ENCODE measurements around the gene CENPW.

CENPW gene

GRCh38 chr6:126339796-126340609, at the start of gene CENPW:
CENPW (plus strand) TSS chr6:126340115; CDS start chr6:126340274, 159 bp downstream.
- DNase-seq: peak; percentile 91

DNA sequence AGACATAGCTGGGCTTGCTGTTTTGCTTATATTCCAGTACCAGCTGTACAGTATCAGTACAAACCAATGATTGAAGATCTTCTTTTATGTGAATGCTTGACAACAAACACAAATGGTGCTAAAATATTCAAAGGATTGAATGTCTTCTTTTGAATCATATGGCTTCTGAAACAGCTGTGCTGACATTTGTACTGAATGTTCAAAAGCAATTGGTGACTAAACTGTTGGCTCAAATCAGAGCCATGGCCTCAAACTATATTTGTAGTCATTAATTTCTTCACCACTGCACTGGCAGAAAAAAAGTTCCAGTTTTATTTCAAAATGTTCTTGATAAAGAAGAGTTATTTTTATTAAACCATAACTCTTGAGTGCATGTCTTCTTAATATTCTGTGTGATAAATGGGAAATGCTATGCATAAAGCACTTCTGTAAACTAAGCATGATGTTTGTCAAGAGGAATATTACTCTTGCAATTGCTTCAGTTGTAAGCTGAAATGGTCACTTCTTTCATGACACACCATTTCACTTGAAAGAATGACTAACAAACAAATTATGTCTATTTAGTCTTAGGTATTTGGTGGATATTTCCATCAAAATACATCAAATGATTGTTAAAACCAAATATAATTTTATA, 45.9 kb upstream of the CENPW start:
- no peak for DNase-seq

DNA sequence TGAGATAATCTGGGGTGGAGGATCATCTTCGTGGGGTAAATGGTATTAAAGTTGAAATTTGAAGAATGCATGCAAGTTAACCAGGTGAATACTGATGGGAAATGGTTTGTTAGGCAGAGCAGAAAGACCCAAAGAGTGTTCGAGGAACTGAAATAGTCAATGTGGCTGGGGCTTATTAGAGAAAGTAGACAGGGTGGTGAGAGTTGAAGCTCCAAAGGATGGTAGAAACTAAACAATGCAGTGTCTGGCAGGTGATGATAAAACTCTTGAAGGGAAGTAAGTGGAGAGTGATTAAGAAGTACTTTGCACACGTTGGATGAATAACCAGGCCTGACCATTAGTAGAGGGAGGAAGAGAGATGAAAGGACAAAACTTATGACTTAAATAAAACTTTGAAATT, 39.8 kb upstream of the CENPW start:
- no peak for DNase-seq

- DNase-seq: no peak
These were observed 39.2 kb upstream of the CENPW start for GRCh38 chr6:126300735-126301134.

- no peak for DNase-seq
These were observed 37.7 kb upstream of the CENPW start for GRCh38 chr6:126302191-126302590.

GRCh38 chr6:126307849-126308248, 32.1 kb upstream of the CENPW start:
- peak; percentile 9 for DNase-seq

GRCh38 chr6:126308362-126308761, 31.6 kb upstream of the CENPW start:
- DNase-seq: no peak

DNA sequence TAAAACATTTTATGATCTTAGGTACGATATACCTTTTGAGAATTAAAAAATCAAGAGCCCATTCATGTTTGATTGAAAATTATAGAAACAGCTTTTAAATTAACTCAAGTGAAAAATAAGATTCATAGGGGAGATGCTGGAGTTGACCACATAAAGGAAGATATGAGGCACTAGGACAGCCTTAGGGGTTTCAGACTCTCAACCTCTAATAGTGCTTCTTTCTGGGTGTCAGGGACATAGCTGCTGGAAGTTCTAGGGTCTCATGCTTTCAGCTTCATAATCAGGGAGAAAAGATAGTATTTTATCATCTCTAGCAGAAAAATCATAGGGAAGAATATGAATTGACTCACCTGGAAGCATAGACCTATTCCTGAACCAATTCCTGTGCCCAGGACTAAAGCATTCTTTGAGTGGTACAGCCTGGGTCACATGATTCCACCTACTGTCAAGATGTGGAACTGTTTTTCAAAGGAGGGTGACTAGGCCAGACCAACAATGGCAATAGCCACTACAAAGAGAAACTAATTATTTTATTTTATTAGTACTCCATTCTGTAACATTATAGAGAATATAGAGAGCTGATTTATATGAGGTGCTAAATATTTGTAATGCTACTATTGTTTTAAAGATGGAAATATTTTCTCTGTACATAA, 27.8 kb upstream of the CENPW start:
- no peak for DNase-seq

DNA sequence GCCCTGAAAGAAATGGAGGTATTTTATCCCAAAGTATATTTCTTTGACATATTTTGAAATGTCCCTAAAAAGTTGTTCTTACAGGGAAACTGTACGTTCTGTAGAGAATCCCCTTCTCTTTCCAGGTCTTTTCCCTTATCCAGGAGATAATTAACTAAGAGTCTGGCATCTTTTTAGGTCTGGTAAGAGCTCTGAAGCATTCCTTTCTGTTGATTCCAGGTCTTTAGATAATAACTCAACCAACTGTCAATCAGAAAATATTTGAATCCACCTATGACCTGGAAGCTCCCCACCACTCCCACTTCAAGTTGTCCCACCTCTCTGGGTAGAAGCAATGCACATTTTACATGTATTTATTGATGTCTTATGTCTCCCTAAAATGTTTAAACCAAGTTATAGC, 26.0 kb upstream of the CENPW start:
- DNase-seq: no peak

GRCh38 chr6:126318797-126319196, 21.1 kb upstream of the CENPW start:
- DNase-seq: no peak

DNA sequence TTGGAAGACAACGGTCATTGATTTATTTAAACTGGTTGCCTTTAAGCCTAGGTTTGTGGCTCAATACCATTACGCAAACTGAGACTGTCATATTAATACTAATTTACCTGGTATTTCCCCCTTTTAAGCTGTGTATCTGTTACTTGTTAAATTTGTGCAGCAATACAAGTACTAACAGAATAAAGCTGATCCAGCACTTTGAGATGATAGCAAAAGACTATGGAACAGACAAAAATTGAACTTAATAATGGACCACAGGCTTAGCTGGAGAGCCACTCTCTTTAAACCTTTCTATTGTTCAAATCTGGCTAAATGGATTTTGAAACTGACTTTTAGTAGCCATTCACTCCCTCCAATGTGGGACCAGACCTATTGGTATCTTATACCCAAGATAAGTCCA, 6.2 kb upstream of the CENPW start:
- no peak for DNase-seq

- DNase-seq: no peak
These were observed 4.7 kb upstream of the CENPW start for GRCh38 chr6:126335210-126335609.

GRCh38 chr6:126337323-126337722, 2.6 kb upstream of the CENPW start:
- no peak for DNase-seq

GRCh38 chr6:126341126-126341525, 1.2 kb downstream of the CENPW start:
- no peak for DNase-seq

DNA sequence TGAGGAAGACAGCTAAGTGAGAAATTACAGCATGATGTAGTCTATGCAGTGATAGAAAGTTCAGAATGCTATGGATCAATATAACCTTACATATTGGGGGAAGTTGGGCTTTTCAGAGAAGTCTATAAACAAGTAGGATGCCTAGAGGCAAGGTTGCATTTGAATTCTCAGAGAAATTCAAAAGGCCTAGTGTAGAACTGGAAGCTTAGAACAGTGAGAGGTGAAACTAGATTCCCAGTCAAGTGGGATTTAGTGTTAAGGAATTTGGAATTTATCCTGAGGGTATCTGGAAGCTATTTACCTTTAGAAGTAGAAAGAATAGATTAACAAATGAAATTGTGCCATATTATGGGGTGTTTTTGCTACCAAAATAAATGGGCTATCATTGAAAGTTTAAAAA, 4.3 kb downstream of the CENPW start:
- DNase-seq: no peak

GRCh38 chr6:126351960-126352359, 12.0 kb downstream of the CENPW start:
- DNase-seq: no peak

- DNase-seq: no peak
These were observed 12.6 kb downstream of the CENPW start for GRCh38 chr6:126352514-126352913.

DNA sequence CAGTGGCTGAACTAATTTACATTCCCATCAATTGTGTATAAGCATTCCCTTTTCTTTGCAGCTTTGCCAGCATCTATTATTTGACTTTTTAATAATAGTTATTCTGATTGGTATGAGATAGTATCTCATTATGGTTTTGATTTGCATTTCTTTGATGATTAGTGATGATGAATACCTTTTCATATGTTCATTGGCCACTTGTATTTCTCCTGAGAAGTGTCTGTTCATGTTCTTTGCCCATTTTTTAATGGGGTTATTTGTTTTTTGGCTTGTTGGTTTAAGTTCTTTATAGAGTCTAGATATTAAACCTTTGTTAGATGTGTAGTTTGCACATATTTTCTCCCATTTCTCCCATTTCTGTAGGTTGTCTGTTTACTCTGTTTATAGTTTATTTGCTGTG, 16.6 kb downstream of the CENPW start:
- DNase-seq: no peak

- DNase-seq: no peak
These were observed 20.1 kb downstream of the CENPW start for GRCh38 chr6:126359936-126360537.

GRCh38 chr6:126361832-126362440, 22.0 kb downstream of the CENPW start:
- DNase-seq: no peak

DNA sequence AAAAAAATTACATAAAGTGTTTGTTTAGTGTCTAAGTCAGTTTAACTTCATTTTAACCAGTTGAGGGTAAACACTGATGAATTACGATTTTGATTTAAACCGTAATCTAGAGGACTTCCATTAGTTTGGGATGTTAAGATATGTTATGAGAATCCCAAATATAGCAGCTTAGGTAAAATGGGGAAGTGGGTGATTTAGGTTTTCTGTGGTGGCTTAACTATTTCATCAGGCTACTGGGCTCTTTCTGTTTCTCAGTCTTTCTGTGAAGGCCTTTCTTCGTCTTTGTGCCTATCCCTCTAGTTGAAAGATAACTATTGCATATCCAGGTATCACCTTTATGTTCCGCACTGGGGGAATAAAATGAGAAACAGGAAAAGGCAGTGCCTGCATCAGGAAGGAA, 27.9 kb downstream of the CENPW start:
- DNase-seq: no peak

DNA sequence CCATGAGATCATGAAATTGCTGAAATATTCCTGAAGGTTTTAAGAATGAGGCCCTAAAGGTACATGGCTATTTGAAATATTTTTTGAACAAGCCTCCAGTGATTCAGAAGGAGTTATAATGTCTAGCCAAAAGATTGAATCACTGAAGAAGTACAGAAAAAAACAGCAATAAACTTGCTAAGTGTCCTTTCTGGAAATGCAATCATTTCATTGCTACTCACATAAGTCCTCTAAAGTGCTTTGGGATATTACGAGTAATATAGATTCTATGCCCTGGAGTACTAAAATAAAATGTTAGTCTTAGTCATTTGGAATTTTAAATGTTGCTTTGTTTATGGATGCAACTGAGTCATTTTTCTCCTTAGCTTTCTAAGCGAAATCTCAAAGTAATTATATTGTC, 32.7 kb downstream of the CENPW start:
- DNase-seq: no peak

- no peak for DNase-seq
These were observed 33.4 kb downstream of the CENPW start for GRCh38 chr6:126373344-126373743.

Data from NCI-H2171 (cell line).